GM18517 (cell line): ENCODE data around the gene KLHDC1.
"Not testable (repeated sequence)": the region's sequence is repeated elsewhere in the genome, so short reads cannot be mapped to it uniquely, and the experiment has no call there.

Source experiments
- ATAC-seq: cut with Tn5 transposase; IDR thresholded peaks from one replicate; pipeline ENCODE4 v1.9.1; 2021; ENCODE audit warnings: mild to moderate bottlenecking, moderate library complexity; ENCODE audit not compliant: unreplicated experiment

Gene KLHDC1

GRCh38 chr14:49692811-49693734 is at the start of gene KLHDC1:
Gene KLHDC1, plus strand, starts transcription at chr14:49693120. Its CDS starts 75 bp downstream, at chr14:49693195.
- peak; percentile 55 for ATAC-seq

GRCh38 chr14:49653508-49653907 is 39.4 kb upstream of the KLHDC1 start:
- no peak for ATAC-seq

- ATAC-seq: no peak
Observed at GRCh38 chr14:49654511-49654910, 38.4 kb upstream of the KLHDC1 start.

GRCh38 chr14:49657500-49657899 is 35.4 kb upstream of the KLHDC1 start:
- ATAC-seq: not testable (repeated sequence)

GRCh38 chr14:49659526-49660455 is 33.1 kb upstream of the KLHDC1 start:
- no peak for ATAC-seq

- no peak for ATAC-seq
Observed at GRCh38 chr14:49670475-49670874, 22.4 kb upstream of the KLHDC1 start.

- no peak for ATAC-seq
Observed at GRCh38 chr14:49673586-49673985, 19.3 kb upstream of the KLHDC1 start.

- ATAC-seq: no peak
Observed at GRCh38 chr14:49677643-49678042, 15.3 kb upstream of the KLHDC1 start.

GRCh38 chr14:49679271-49679670 is 13.6 kb upstream of the KLHDC1 start:
- no peak for ATAC-seq

- no peak for ATAC-seq
Observed at GRCh38 chr14:49686425-49686824, 6.5 kb upstream of the KLHDC1 start.

- peak; percentile 71 for ATAC-seq
Observed at GRCh38 chr14:49687942-49688700, 4.8 kb upstream of the KLHDC1 start, which contains the start of gene POLE2. Gene POLE2, minus strand, starts transcription at chr14:49688214. Its CDS starts 11 bp downstream, at chr14:49688203.

GRCh38 chr14:49688701-49689030 is 4.3 kb upstream of the KLHDC1 start:
- no peak for ATAC-seq

- ATAC-seq: no peak
Observed at GRCh38 chr14:49691031-49691430, 1.9 kb upstream of the KLHDC1 start.

- no peak for ATAC-seq
Observed at GRCh38 chr14:49692193-49692757, 645 bp upstream of the KLHDC1 start.

- not testable (repeated sequence) for ATAC-seq
Observed at GRCh38 chr14:49693735-49694124, 810 bp downstream of the KLHDC1 start.

GRCh38 chr14:49702725-49703124 is 9.8 kb downstream of the KLHDC1 start:
- ATAC-seq: no peak

- ATAC-seq: no peak
Observed at GRCh38 chr14:49703965-49704364, 11.0 kb downstream of the KLHDC1 start.

GRCh38 chr14:49704471-49704870 is 11.6 kb downstream of the KLHDC1 start:
- ATAC-seq: not testable (repeated sequence)

GRCh38 chr14:49710993-49711392 is 18.1 kb downstream of the KLHDC1 start:
- ATAC-seq: not testable (repeated sequence)

- ATAC-seq: no peak
Observed at GRCh38 chr14:49720744-49721143, 27.8 kb downstream of the KLHDC1 start.
